Neuron (in vitro differentiated cells): ENCODE data around the gene FAM107B.

Experiments used
- H2AFZ ChIP-seq: one replicate; pipeline ENCODE4 v1.6.1; 2013; ENCODE audit warnings: low read depth, mild to moderate bottlenecking, inconsistent platforms, low read length, moderate library complexity
- H3K27me3 ChIP-seq: one replicate; pipeline ENCODE4 v1.6.1; 2013; ENCODE audit warnings: low read length; ENCODE audit not compliant: insufficient read depth
- H3K36me3 ChIP-seq: one replicate; pipeline ENCODE4 v1.6.1; 2013; ENCODE audit warnings: low read length; ENCODE audit not compliant: insufficient read depth
- H3K4me1 ChIP-seq: one replicate; pipeline ENCODE4 v1.6.1; 2013; ENCODE audit warnings: low read length; ENCODE audit not compliant: insufficient read depth
- H3K4me3 ChIP-seq: 2 replicates; pipeline ENCODE4 v1.5.1; 2013; ENCODE audit warnings: mild to moderate bottlenecking, low read length, moderate library complexity
- H3K9me3 ChIP-seq: one replicate; pipeline ENCODE4 v1.6.1; 2013; ENCODE audit warnings: low read length

FAM107B gene

GRCh38 chr10:14625765-14626525 is 148.8 kb downstream of the FAM107B start:
- Histone ChIP-seq H2AFZ (peak overlapping the region; percentile 93), H3K4me3 (peak overlapping the region; percentile 25), H3K27me3 (no peaks in the 10 kb centered on the region), H3K36me3 (no peaks in the 10 kb centered on the region), H3K4me1 (peaks cover 11% of the 10 kb centered on the region), H3K9me3 (no peaks in the 10 kb centered on the region)

GRCh38 chr10:14625192-14625631 is 149.5 kb downstream of the FAM107B start:
- peak overlapping the region; percentile 25 for H3K4me3 ChIP-seq
- H3K36me3 ChIP-seq = no peaks in the 10 kb centered on the region
- H3K4me1 ChIP-seq = peaks cover 11% of the 10 kb centered on the region
- peak overlapping the region; percentile 93 for H2AFZ ChIP-seq
- no peaks in the 10 kb centered on the region for H3K9me3 ChIP-seq
- H3K27me3 ChIP-seq = no peaks in the 10 kb centered on the region

- Histone ChIP-seq H3K4me3 (no peak overlapping the region), H3K4me1 (peaks cover 11% of the 10 kb centered on the region), H2AFZ (no peak overlapping the region), H3K36me3 (no peaks in the 10 kb centered on the region), H3K27me3 (no peaks in the 10 kb centered on the region), H3K9me3 (no peaks in the 10 kb centered on the region)
Observed at GRCh38 chr10:14624600-14624999, 150.1 kb downstream of the FAM107B start.

- no peaks in the 10 kb centered on the region for H3K36me3 ChIP-seq
- no peaks in the 10 kb centered on the region for H3K9me3 ChIP-seq
- no peak overlapping the region for H2AFZ ChIP-seq
- H3K4me1 ChIP-seq = peaks cover 11% of the 10 kb centered on the region
- no peaks in the 10 kb centered on the region for H3K27me3 ChIP-seq
- H3K4me3 ChIP-seq = no peak overlapping the region
Observed at GRCh38 chr10:14623931-14624330, 150.8 kb downstream of the FAM107B start.

- Histone ChIP-seq H3K9me3 (no peaks in the 10 kb centered on the region), H3K4me1 (peaks cover 9% of the 10 kb centered on the region), H2AFZ (no peak overlapping the region), H3K27me3 (peaks cover 2% of the 10 kb centered on the region), H3K36me3 (no peaks in the 10 kb centered on the region), H3K4me3 (no peak overlapping the region)
Observed at GRCh38 chr10:14621037-14621436, 153.7 kb downstream of the FAM107B start.

GRCh38 chr10:14618674-14619073 is 156.0 kb downstream of the FAM107B start:
- no peaks in the 10 kb centered on the region for H3K9me3 ChIP-seq
- no peaks in the 10 kb centered on the region for H3K4me1 ChIP-seq
- H3K36me3 ChIP-seq = no peaks in the 10 kb centered on the region
- no peak overlapping the region for H2AFZ ChIP-seq
- H3K4me3 ChIP-seq = no peak overlapping the region
- H3K27me3 ChIP-seq = peaks cover 2% of the 10 kb centered on the region

GRCh38 chr10:14617852-14618251 is 156.8 kb downstream of the FAM107B start:
- H2AFZ ChIP-seq = no peak overlapping the region
- no peaks in the 10 kb centered on the region for H3K9me3 ChIP-seq
- no peaks in the 10 kb centered on the region for H3K36me3 ChIP-seq
- H3K27me3 ChIP-seq = peaks cover 2% of the 10 kb centered on the region
- H3K4me1 ChIP-seq = no peaks in the 10 kb centered on the region
- H3K4me3 ChIP-seq = no peak overlapping the region

- Histone ChIP-seq H3K4me3 (no peak overlapping the region), H3K4me1 (no peaks in the 10 kb centered on the region), H3K36me3 (no peaks in the 10 kb centered on the region), H2AFZ (no peak overlapping the region), H3K9me3 (no peaks in the 10 kb centered on the region), H3K27me3 (peaks cover 2% of the 10 kb centered on the region)
Observed at GRCh38 chr10:14616955-14617730, 157.6 kb downstream of the FAM107B start.

- Histone ChIP-seq H3K36me3 (no peaks in the 10 kb centered on the region), H2AFZ (no peak overlapping the region), H3K9me3 (no peaks in the 10 kb centered on the region), H3K27me3 (peaks cover 2% of the 10 kb centered on the region), H3K4me1 (no peaks in the 10 kb centered on the region), H3K4me3 (no peak overlapping the region)
Observed at GRCh38 chr10:14616465-14616864, 158.2 kb downstream of the FAM107B start.

GRCh38 chr10:14613588-14613920 is 161.1 kb downstream of the FAM107B start:
- Histone ChIP-seq H2AFZ (no peak overlapping the region), H3K27me3 (peaks cover 2% of the 10 kb centered on the region), H3K4me1 (no peaks in the 10 kb centered on the region), H3K36me3 (no peaks in the 10 kb centered on the region), H3K4me3 (no peak overlapping the region), H3K9me3 (no peaks in the 10 kb centered on the region)

GRCh38 chr10:14612873-14613587 is 161.7 kb downstream of the FAM107B start:
- Histone ChIP-seq H3K4me3 (no peak overlapping the region), H3K9me3 (no peaks in the 10 kb centered on the region), H3K27me3 (peaks cover 2% of the 10 kb centered on the region), H3K4me1 (no peaks in the 10 kb centered on the region), H3K36me3 (no peaks in the 10 kb centered on the region), H2AFZ (no peak overlapping the region)

GRCh38 chr10:14611968-14612693 is 162.6 kb downstream of the FAM107B start:
- no peak overlapping the region for H3K4me3 ChIP-seq
- no peaks in the 10 kb centered on the region for H3K4me1 ChIP-seq
- H3K9me3 ChIP-seq = no peaks in the 10 kb centered on the region
- peaks cover 2% of the 10 kb centered on the region for H3K27me3 ChIP-seq
- no peak overlapping the region for H2AFZ ChIP-seq
- no peaks in the 10 kb centered on the region for H3K36me3 ChIP-seq
